Epithelial cell of prostate (primary cell): ENCODE data around the gene CTNNBL1.
"Not testable (repeated sequence)": the region's sequence is repeated elsewhere in the genome, so short reads cannot be mapped to it uniquely, and the experiment has no call there.

Experiments
- DNase-seq: peaks from one replicate; pipeline ENCODE4 v3.0.0-alpha.2; 2011; ENCODE audit warnings: low read depth, low spot score
- H3K27ac ChIP-seq: fragments of 450-650 bp; 2 replicates; pipeline ENCODE4 v1.5.1; 2017; ENCODE audit warnings: mild to moderate bottlenecking

Gene CTNNBL1

GRCh38 chr20:37845878-37846277 lies 152.0 kb downstream of the CTNNBL1 start:
- no peak overlapping the region for H3K27ac ChIP-seq
- DNase-seq, result no peak

GRCh38 chr20:37846573-37846972 lies 152.7 kb downstream of the CTNNBL1 start:
- no peak overlapping the region for H3K27ac ChIP-seq

GRCh38 chr20:37848706-37849105 lies 154.9 kb downstream of the CTNNBL1 start:
- DNase-seq, result no peak
- H3K27ac ChIP-seq, result no peak overlapping the region

More at GRCh38 chr20:37846573-37846972, 152.7 kb downstream of the CTNNBL1 start:
- DNase-seq, result no peak

GRCh38 chr20:37849156-37849555 lies 155.3 kb downstream of the CTNNBL1 start:
- H3K27ac ChIP-seq, result no peak overlapping the region
- no peak for DNase-seq

GRCh38 chr20:37849566-37849965 lies 155.7 kb downstream of the CTNNBL1 start:
- no peak for DNase-seq
- H3K27ac ChIP-seq, result no peak overlapping the region

- no peak for DNase-seq
- H3K27ac ChIP-seq, result no peak overlapping the region
These were observed 156.3 kb downstream of the CTNNBL1 start for GRCh38 chr20:37850036-37850592.

GRCh38 chr20:37850724-37851355 lies 157.0 kb downstream of the CTNNBL1 start:
- H3K27ac ChIP-seq, result no peak overlapping the region
- no peak for DNase-seq

GRCh38 chr20:37852666-37853065 lies 158.8 kb downstream of the CTNNBL1 start:
- H3K27ac ChIP-seq, result no peak overlapping the region
- DNase-seq, result no peak

- no peak overlapping the region for H3K27ac ChIP-seq
- DNase-seq, result no peak
These were observed 160.1 kb downstream of the CTNNBL1 start for GRCh38 chr20:37853823-37854375.

GRCh38 chr20:37856034-37856433 lies 162.2 kb downstream of the CTNNBL1 start:
- DNase-seq, H3K27ac ChIP-seq: not testable (repeated sequence)

- no peak for DNase-seq
- no peak overlapping the region for H3K27ac ChIP-seq
These were observed 163.3 kb downstream of the CTNNBL1 start for GRCh38 chr20:37856932-37857660.

- DNase-seq, result no peak
- no peak overlapping the region for H3K27ac ChIP-seq
These were observed 165.8 kb downstream of the CTNNBL1 start for GRCh38 chr20:37859406-37860171.

- no peak for DNase-seq
- H3K27ac ChIP-seq, result no peak overlapping the region
These were observed 169.5 kb downstream of the CTNNBL1 start for GRCh38 chr20:37863289-37863688.

- no peak for DNase-seq
- H3K27ac ChIP-seq, result no peak overlapping the region
These were observed 170.5 kb downstream of the CTNNBL1 start for GRCh38 chr20:37864298-37864697.

- no peak overlapping the region for H3K27ac ChIP-seq
- no peak for DNase-seq
These were observed 172.2 kb downstream of the CTNNBL1 start for GRCh38 chr20:37866051-37866450.

GRCh38 chr20:37867289-37868195 lies 173.7 kb downstream of the CTNNBL1 start:
- H3K27ac ChIP-seq, result no peak overlapping the region
- no peak for DNase-seq

- DNase-seq, result no peak
- H3K27ac ChIP-seq, result no peak overlapping the region
These were observed 175.1 kb downstream of the CTNNBL1 start for GRCh38 chr20:37868851-37869333.

GRCh38 chr20:37869334-37869861 lies 175.6 kb downstream of the CTNNBL1 start:
- DNase-seq, result no peak
- H3K27ac ChIP-seq, result no peak overlapping the region

- no peak overlapping the region for H3K27ac ChIP-seq
- no peak for DNase-seq
These were observed 176.5 kb downstream of the CTNNBL1 start for GRCh38 chr20:37870294-37870693.
